PC-9 (cell line): ENCODE measurements around the gene FOXP1. TPM values are rescaled to one million over a fixed set of nuclear protein-coding genes. Genes with fewer than 3 reads are reported as not detected.
A peak's percentile ranks its signal among the peaks of the same experiment; 100 is the strongest.

Source experiments
- BruUV-seq: library from RNA; stranded (reverse); fragments of 400-500 nt; replicated peaks from 2 replicates; lab custom pipeline; 2021; lab: Mats Ljungman, UMichigan
- CTCF ChIA-PET: fragments of 300-600 bp; sonication (Branson Sonifier 250); formaldehyde crosslinking; loops from one replicate; lab custom pipeline; 2022; ENCODE audit warnings: antibody characterized with exemption; lab: Charles Lee
- POLR2A ChIA-PET: fragments of 300-600 bp; sonication (Branson Sonifier 250); formaldehyde crosslinking; loops from one replicate; lab custom pipeline; 2022; ENCODE audit warnings: antibody characterized with exemption; ENCODE audit not compliant: unreplicated experiment; lab: Charles Lee
- DNase-seq, 2 experiments: peaks; one replicate each; pipeline versions ENCODE4 v3.0.0 to v3.0.0-alpha.2; 2015 to 2022; ENCODE audit warnings: mixed read lengths in 1 of 2
- H2AFZ ChIP-seq: fragments of 200-600 bp; sonication (generic); 2 replicates; pipeline ENCODE4 v1.8.1; 2017; ENCODE audit warnings: antibody characterized with exemption
- H3F3A ChIP-seq: fragments of 200-600 bp; sonication (generic); 2 replicates; pipeline ENCODE4 v1.8.1; 2017; ENCODE audit warnings: antibody characterized with exemption, mild to moderate bottlenecking, low read depth; ENCODE audit not compliant: insufficient read depth
- H3K27ac ChIP-seq: fragments of 200-600 bp; sonication (generic); 2 replicates; pipeline ENCODE4 v1.6.1; 2016; ENCODE audit warnings: mixed run types
- H3K27me3 ChIP-seq: fragments of 200-600 bp; sonication (generic); 2 replicates; pipeline ENCODE4 v1.6.1; 2016; ENCODE audit warnings: low read depth, mixed run types; ENCODE audit not compliant: insufficient read depth
- H3K36me3 ChIP-seq: fragments of 200-600 bp; sonication (generic); 2 replicates; pipeline ENCODE4 v1.6.1; 2016; ENCODE audit warnings: low read depth, mixed run types
- H3K4me1 ChIP-seq: fragments of 200-600 bp; sonication (generic); replicated peaks from 2 replicates; pipeline ENCODE4 v1.6.1; 2016; ENCODE audit warnings: mixed run types; ENCODE audit not compliant: insufficient read depth
- H3K4me2 ChIP-seq: fragments of 200-600 bp; sonication (generic); 2 replicates; pipeline ENCODE4 v1.6.1; 2017; ENCODE audit warnings: mixed run types
- H3K4me3 ChIP-seq: fragments of 200-600 bp; sonication (generic); 2 replicates; pipeline ENCODE4 v1.6.1; 2016; ENCODE audit warnings: mixed run types
- H3K79me2 ChIP-seq: fragments of 200-600 bp; sonication (generic); 2 replicates; pipeline ENCODE4 v1.6.1; 2017; ENCODE audit warnings: low read depth, mixed run types
- H3K9me2 ChIP-seq: fragments of 200-600 bp; sonication (generic); 2 replicates; pipeline ENCODE4 v1.8.1; 2017; ENCODE audit warnings: mild to moderate bottlenecking; ENCODE audit not compliant: insufficient read depth
- H3K9me3 ChIP-seq: fragments of 200-600 bp; sonication (generic); 2 replicates; pipeline ENCODE4 v1.8.1; 2016; ENCODE audit warnings: low read depth; ENCODE audit not compliant: insufficient read depth
- H4K20me1 ChIP-seq: fragments of 200-600 bp; sonication (generic); 2 replicates; pipeline ENCODE4 v1.8.1; 2017; ENCODE audit not compliant: insufficient read depth
- CTCF ChIP-seq: fragments of 200-600 bp; sonication (generic); conservative IDR thresholded peaks from 2 replicates; pipeline ENCODE4 v1.6.1; 2017; ENCODE audit warnings: mixed run types, antibody characterized with exemption, mild to moderate bottlenecking, moderate library complexity
- EZH2 ChIP-seq: fragments of 200-600 bp; sonication (generic); IDR thresholded peaks from 2 replicates; pipeline ENCODE4 v1.8.0; 2017; ENCODE audit warnings: antibody characterized with exemption, low read depth
- intact Hi-C: fragments of 100-400 bp; cut with micrococcal nuclease; formaldehyde crosslinking; loops from one replicate; pipeline ENCODE4 v1.10.0; 2022; ENCODE audit not compliant: unreplicated experiment
- total RNA-seq: library from RNA; stranded (reverse); gene quantifications from 2 replicates; pipeline ENCODE4 v1.2.3, GENCODE V29; 2021

FOXP1 gene
- total RNA-seq, 1 experiment from 2014 or later = 33.3 TPM

GRCh38 chr3:70982284-70982683 lies 601.2 kb downstream of the FOXP1 start:
- peak overlapping the region; percentile 38; the same call in 1 of the 2 replicates for H3K4me3 ChIP-seq
- no peaks in the 10 kb centered on the region for H3K27me3 ChIP-seq
- no peak overlapping the region for H2AFZ ChIP-seq
- no TSS peak for BruUV-seq
- H3K9me2 ChIP-seq = no peaks in the 10 kb centered on the region
- H4K20me1 ChIP-seq = no peaks in the 10 kb centered on the region
- TF ChIP-seq CTCF = no peak
- no peak for TF ChIP-seq EZH2
- no peaks in the 10 kb centered on the region for H3K9me3 ChIP-seq
- POLR2A ChIA-PET = interaction anchor here (0.6 kb wide), 1 partner anchor 148 kb away, joined by 9 read pairs; no protein-coding TSS in a partner anchor
- H3K4me1 ChIP-seq = peaks cover 27% of the 10 kb centered on the region
- intact Hi-C loops = no loop called here
- CTCF ChIA-PET = no interaction called here
- peak overlapping the region; percentile 98 for H3K27ac ChIP-seq
- DNase-seq = no peak
- peak overlapping the region; percentile 76 for H3K4me2 ChIP-seq
- no peaks in the 10 kb centered on the region for H3K36me3 ChIP-seq
- peaks cover 16% of the 10 kb centered on the region; the same call in 1 of the 2 replicates for H3F3A ChIP-seq
- no peaks in the 10 kb centered on the region for H3K79me2 ChIP-seq

GRCh38 chr3:70981231-70981880 lies 602.2 kb downstream of the FOXP1 start:
- H3K27ac ChIP-seq = peak overlapping the region; percentile 98
- no peaks in the 10 kb centered on the region for H3K79me2 ChIP-seq
- H3K9me2 ChIP-seq = no peaks in the 10 kb centered on the region
- no peak for DNase-seq
- intact Hi-C loops = no loop called here
- H3F3A ChIP-seq = peaks cover 16% of the 10 kb centered on the region; the same call in 1 of the 2 replicates
- no TSS peak for BruUV-seq
- no peaks in the 10 kb centered on the region for H3K27me3 ChIP-seq
- ChIA-PET CTCF (no interaction called here), POLR2A (interaction anchor here (0.5 kb wide), 1 partner anchor 375 kb away, joined by 9 read pairs; no protein-coding TSS in a partner anchor)
- no peak overlapping the region for H2AFZ ChIP-seq
- H3K4me3 ChIP-seq = no peak overlapping the region
- H3K9me3 ChIP-seq = no peaks in the 10 kb centered on the region
- H3K4me2 ChIP-seq = peak overlapping the region; percentile 76
- TF ChIP-seq CTCF (no peak), EZH2 (no peak)
- H4K20me1 ChIP-seq = no peaks in the 10 kb centered on the region
- peaks cover 27% of the 10 kb centered on the region for H3K4me1 ChIP-seq
- H3K36me3 ChIP-seq = no peaks in the 10 kb centered on the region

- intact Hi-C loops = no loop called here
- H3K9me3 ChIP-seq = no peaks in the 10 kb centered on the region
- TF ChIP-seq CTCF (no peak), EZH2 (no peak)
- no peak overlapping the region for H2AFZ ChIP-seq
- ChIA-PET POLR2A (no interaction called here), CTCF (no interaction called here)
- H3K9me2 ChIP-seq = no peaks in the 10 kb centered on the region
- DNase-seq = no peak
- no peaks in the 10 kb centered on the region for H4K20me1 ChIP-seq
- no TSS peak for BruUV-seq
- peaks cover 16% of the 10 kb centered on the region; the same call in 1 of the 2 replicates for H3F3A ChIP-seq
- H3K4me1 ChIP-seq = peaks cover 27% of the 10 kb centered on the region
- no peaks in the 10 kb centered on the region for H3K79me2 ChIP-seq
- H3K4me3 ChIP-seq = no peak overlapping the region
- H3K36me3 ChIP-seq = no peaks in the 10 kb centered on the region
- no peak overlapping the region for H3K4me2 ChIP-seq
- no peak overlapping the region for H3K27ac ChIP-seq
- no peaks in the 10 kb centered on the region for H3K27me3 ChIP-seq
Observed at GRCh38 chr3:70980646-70981170, 602.8 kb downstream of the FOXP1 start.
